ENCODE data around the gene RC3H1.
A peak's percentile ranks its signal among the peaks of the same experiment; 100 is the strongest.
"Not testable (repeated sequence)": the region's sequence is repeated elsewhere in the genome, so short reads cannot be mapped to it uniquely, and the experiment has no call there.

The RC3H1 gene, protein sequence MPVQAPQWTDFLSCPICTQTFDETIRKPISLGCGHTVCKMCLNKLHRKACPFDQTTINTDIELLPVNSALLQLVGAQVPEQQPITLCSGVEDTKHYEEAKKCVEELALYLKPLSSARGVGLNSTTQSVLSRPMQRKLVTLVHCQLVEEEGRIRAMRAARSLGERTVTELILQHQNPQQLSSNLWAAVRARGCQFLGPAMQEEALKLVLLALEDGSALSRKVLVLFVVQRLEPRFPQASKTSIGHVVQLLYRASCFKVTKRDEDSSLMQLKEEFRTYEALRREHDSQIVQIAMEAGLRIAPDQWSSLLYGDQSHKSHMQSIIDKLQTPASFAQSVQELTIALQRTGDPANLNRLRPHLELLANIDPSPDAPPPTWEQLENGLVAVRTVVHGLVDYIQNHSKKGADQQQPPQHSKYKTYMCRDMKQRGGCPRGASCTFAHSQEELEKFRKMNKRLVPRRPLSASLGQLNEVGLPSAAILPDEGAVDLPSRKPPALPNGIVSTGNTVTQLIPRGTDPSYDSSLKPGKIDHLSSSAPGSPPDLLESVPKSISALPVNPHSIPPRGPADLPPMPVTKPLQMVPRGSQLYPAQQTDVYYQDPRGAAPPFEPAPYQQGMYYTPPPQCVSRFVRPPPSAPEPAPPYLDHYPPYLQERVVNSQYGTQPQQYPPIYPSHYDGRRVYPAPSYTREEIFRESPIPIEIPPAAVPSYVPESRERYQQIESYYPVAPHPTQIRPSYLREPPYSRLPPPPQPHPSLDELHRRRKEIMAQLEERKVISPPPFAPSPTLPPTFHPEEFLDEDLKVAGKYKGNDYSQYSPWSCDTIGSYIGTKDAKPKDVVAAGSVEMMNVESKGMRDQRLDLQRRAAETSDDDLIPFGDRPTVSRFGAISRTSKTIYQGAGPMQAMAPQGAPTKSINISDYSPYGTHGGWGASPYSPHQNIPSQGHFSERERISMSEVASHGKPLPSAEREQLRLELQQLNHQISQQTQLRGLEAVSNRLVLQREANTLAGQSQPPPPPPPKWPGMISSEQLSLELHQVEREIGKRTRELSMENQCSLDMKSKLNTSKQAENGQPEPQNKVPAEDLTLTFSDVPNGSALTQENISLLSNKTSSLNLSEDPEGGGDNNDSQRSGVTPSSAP

DNA sequence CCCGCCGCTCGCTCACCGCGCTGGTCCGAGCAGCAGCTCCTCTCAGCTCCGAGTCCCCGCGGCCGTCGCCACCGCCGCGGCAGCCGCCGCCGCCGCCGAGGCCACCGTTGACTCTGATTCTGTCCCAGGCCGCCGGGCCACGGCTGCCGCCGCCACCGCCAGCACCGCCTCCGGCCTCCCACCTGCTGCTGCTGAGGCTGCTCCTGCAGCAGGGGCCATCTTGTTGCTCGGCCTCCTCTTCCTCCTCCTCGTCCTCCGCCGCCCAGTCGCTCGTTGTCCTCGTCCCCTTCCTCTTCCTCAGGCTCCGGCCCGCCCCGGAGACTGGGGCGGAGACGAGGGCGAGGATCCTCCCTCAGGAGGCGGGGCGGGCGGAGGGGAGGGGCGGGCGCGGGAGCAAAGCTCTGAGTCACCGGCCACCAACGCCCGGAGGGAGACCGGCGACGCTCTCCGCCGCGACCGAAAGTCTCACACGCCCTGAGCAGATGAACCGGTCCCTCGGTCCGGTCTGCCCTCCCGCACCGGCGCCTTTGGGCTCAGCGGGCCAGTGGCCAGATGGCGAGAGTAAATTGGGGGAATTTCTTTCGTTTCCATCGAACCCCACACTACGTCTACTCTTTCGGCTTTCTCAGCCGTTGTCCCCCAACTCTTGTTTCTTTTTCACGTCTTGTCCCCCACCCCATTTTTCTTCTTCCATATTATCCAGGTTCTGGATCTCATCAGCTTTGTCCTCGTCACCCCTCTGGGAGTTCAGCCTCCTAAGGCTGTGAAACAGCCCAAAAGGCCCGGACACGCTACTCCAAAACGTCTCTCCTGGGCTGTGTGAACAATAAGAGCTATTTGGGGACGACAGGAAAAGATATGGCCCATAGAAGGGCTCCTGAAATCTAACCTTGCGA is at the start of gene RC3H1:
Gene RC3H1 (minus strand): TSS at position 278 of the 896 bp plus-strand sequence. CDS start 29,372 bp downstream, outside the sequence.
- DNase-seq (ENCODE audit: extremely low read depth in 1 of 2, low read depth in 1 of 2), result peak; percentile 71 to 80

DNA sequence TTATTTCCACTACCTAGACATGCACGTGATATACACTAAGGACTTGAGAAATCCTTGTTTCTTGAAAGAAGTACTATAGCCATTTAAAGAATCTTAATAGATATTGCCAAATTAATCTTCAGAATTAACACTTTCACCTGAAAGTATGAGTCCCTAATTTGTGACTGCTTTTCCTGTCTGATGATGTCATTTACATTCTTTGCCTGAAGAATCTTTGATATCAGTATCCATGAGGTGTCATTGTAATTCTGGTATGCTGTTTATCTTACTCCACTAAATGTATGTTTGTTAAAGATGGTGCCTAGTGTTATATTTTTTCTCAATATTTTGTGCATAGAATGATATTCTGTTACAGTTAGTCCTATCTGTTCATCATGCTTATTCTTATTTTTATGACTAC is 48.5 kb upstream of the RC3H1 start:
- no peak for DNase-seq (ENCODE audit: extremely low read depth in 1 of 2, low read depth in 1 of 2)

DNA sequence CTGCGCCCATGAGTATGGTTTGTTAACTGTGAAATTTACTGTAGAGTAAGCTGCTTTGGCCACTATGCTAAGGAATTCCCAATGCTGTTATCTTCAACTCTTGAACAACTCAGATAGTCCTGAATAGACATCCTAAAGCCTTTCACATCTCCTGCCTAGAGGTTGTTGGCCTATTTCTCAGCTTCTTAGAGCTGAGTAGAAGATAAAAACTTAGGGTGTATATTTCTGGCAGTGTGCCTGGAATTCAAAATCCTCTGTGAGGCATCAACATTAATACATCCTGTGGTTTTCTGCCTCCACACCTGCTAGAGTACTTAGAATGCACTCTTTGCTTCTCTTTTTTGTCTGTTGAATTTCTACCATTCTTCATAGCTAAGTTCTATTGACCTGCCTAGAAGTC is 45.8 kb upstream of the RC3H1 start:
- no peak for DNase-seq (ENCODE audit: extremely low read depth in 1 of 2, low read depth in 1 of 2)

DNA sequence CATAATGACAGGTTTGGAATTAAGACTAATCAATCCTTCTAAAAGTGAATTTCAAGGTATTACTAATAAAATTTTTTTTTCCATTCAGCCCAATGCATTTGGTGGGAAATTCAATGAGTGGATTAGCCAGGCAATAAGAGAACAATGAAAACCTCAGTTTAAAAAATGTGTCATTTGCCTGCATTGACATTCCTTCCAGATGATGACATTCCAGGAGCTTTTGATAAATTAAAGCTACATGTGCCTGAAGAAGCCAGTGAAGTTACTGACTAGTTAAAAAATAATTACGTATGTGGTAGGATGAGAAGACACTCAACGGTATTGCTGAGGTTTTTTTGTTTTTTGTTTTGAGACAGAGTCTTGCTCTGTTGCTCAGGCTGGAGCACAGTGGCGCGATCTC is 37.9 kb upstream of the RC3H1 start:
- no peak for DNase-seq (ENCODE audit: extremely low read depth in 1 of 2, low read depth in 1 of 2)

DNA sequence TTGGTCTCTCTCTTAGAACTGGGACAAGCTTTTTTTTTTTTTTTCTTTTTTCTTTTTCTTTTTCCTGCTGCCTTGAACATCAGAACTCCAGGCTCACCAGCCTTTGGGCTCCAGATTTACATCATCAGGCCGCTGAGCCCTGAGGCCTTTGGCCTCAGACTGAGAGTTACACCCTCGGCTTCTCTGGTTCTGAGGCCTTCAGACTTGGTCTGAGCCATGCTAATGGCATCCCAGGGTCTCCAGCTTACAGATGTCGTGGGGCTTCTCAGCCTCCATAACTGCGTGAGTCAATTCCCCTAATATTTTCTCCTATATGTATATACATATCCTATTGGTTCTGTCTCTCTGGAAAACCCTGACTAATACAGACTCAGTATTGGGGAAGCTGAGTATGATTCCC is 36.5 kb upstream of the RC3H1 start:
- DNase-seq (ENCODE audit: extremely low read depth in 1 of 2, low read depth in 1 of 2), result no peak

DNA sequence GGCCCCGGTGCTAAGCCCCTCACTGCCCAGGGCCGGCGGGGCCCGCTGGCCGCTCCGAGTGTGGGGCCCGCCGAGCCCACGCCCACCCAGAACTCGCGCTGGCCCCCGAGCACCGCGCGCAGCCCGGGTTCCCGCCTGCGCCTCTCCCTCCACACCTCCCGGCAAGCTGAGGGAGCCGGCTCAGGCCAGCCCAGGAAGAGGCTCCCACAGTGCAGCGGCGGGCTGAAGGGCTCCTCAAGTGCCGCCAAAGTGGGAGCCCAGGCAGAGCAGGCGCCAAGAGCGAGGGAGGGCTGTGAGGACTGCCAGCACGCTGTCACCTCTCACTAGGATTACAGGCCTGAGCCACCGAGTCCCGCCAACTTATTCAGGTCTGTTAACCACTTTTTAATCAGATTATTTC is 34.5 kb upstream of the RC3H1 start:
- not testable (repeated sequence) for DNase-seq (ENCODE audit: extremely low read depth in 1 of 2, low read depth in 1 of 2)

DNA sequence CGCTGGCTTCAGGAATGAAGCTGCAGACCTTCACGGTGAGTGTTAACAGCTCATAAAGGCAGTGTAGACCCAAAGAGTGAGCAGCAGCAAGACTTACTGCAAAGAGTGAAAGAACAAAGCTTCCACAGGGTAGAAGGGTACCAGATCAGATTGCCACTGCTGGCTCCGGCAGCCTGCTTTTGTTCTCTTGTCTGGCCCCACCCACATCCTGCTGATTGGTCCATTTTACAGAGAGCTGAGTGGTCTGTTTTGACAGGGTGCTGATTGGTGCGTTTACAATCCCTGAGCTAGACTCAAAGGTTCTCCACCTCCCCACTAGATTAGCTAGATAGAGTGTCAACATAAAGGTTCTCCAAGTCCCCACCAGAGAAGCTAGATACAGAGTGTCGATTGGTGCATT is 33.6 kb upstream of the RC3H1 start:
- DNase-seq (ENCODE audit: extremely low read depth in 1 of 2, low read depth in 1 of 2), result not testable (repeated sequence)

DNA sequence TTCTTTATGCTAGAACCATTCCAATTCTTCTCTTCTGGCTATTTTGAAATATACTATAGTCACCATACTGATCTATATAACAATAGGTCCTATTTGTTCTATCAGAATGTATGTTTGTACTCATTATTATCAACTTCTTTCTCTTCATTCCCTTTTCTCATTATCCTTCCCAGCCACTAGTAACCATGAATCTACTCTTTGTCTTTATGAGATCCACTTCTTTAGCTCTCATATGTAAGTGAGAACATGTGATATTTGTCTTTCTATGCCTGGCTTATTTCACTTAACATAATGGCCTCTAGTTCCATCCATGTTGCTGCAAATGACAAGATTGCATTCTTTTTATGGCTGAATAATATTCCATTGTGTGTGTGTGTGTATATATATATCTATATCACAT is 31.7 kb upstream of the RC3H1 start:
- DNase-seq (ENCODE audit: extremely low read depth in 1 of 2, low read depth in 1 of 2), result no peak

DNA sequence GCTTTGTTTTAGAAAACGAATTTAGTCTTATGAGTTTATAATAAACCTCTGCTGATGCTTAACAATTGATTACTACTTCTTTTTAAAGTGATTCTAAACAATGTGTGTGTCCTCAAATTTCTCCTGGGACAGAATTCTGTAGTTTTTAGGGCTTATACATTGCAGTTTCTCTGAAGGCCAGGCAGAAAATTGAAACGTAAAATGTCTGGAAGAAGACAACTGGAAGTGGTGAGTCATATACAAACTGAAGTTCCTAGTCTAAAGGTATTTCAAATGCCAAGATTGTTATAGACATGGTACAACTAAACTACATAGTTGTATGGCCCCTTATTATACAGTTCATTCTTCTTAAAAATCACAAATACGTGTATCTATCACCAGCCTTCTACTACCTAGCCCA is 30.5 kb upstream of the RC3H1 start:
- DNase-seq (ENCODE audit: extremely low read depth in 1 of 2, low read depth in 1 of 2), result no peak

DNA sequence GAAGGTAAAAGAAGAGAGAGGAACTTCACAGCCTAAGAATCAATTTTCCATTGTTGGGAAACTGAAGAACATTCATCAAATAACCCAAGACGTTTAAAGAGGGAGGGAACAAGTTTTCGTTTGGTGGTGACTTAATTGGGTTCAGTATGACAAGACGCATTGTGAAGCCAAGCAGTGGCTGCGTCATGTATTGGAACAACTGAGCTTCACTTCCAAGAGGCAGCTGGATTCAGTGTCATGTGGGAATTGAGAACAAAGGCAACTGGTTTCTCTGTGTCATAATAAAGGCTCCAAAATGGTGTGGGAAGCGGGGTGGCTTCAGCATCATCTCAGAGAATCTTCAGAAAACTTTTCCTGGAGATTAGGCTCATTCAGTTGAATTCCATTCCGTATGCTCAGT is 29.8 kb upstream of the RC3H1 start:
- no peak for DNase-seq (ENCODE audit: extremely low read depth in 1 of 2, low read depth in 1 of 2)

DNA sequence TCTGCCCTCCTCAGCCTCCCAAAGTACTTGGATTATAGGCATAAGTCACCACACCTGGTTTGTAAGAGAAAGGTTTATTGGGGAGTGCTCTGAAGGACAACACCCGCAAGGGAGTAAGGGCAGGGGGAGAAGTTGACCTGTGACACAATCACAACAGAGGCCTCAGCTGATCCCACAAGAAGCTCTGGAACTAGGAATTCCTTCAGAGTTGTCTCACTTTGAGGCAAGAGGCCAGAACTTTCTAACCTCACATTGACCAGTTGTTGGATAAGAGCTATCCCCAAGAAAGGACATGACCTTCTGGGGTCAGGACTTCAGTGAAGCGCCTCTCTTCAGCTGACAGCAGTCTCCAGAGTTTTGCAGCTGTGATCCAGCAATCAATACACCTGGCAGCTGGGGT is 27.4 kb upstream of the RC3H1 start:
- no peak for DNase-seq (ENCODE audit: extremely low read depth in 1 of 2, low read depth in 1 of 2)

DNA sequence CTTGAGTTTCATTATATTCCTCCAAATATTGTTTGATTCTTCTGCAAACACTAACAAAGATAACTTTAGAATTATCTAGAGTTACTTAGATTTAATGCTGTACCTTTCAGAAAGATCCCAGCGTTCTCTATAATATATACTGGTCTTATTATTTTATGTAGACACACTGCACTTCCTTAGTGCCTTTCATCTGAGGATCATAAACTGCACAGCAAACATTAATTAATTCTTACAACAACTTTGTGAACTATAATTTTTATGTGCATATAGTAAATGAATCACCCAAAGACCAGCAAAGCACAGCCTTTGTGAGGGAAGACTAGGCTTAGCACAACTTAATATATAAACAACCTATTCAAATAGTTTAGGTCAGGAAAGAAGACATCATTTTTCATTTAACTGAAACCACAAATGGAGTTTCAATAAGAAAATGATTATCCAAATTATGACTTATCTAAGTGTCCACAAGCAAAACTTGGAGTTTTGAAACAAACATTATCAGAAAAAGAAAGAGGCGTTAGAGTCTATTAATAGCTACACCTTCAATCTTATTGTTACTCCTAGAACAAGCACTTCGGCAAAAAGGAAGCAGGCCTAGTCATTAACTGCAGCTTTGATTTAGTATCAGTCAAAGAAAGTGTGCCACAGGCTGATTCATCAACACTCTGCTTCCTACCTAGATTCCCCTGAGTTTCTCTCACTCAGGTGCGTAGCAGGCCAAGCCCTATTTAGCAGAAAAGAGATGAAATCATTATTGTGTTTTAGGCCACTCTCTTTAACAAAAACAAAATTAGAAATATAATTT is 22.5 kb upstream of the RC3H1 start:
- DNase-seq (ENCODE audit: extremely low read depth in 1 of 2, low read depth in 1 of 2), result no peak

DNA sequence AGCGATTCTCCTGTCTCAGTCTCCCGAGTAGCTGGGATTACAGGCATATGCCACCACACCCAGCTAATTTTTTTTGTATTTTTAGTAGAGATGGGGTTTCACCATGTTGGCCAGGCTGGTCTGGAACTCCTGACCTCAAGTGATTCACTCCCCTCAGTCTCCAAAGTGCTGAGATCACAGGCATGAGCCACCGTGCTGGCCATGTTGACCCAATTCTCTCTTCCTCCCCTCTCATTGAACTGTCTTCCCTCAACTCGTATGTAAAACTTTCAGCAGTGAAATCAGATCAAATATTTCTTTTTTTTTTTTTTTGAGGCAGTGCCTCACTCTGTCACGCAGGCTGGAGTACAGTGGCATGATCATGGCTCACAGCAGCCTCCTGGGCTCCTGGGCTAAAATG is 20.4 kb upstream of the RC3H1 start:
- not testable (repeated sequence) for DNase-seq (ENCODE audit: extremely low read depth in 1 of 2, low read depth in 1 of 2)

DNA sequence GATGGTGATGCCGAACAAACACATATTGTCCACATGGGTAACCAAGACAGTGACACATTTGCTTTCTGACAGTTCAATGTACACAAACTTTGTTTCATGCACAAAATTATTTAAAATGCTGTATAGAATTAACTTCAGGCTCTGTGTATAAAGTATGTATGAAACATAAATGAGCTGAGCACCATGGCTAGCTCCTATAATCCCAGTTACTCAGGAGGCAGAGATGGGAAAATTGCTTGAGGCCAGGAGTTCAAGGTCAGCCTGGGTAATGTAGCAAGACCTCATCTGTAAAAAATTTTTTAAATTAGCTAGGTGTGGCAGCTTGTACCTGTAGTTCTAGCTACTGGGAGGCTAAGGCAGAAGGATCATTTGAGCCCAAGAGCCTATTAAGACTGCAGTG is 19.2 kb upstream of the RC3H1 start:
- DNase-seq (ENCODE audit: extremely low read depth in 1 of 2, low read depth in 1 of 2), result no peak

DNA sequence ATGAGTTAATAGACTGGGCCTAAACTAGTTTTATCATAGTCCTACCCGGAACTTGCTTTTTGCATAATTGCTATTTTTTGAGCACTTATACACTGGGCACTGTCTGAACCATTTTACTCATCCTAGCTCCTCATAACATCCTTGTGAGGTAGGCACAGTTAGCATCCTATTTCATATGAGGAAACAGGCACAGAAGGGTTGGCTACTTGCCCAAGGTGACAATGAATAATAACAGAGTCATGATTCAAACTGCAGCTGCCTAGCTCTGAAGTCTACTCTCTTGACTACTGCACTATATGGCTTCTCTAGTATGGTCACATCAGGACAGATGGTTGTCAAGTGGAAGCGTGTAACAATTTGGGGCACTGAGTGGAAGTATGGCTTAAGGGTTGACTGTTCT is 18.2 kb upstream of the RC3H1 start:
- no peak for DNase-seq (ENCODE audit: extremely low read depth in 1 of 2, low read depth in 1 of 2)

DNA sequence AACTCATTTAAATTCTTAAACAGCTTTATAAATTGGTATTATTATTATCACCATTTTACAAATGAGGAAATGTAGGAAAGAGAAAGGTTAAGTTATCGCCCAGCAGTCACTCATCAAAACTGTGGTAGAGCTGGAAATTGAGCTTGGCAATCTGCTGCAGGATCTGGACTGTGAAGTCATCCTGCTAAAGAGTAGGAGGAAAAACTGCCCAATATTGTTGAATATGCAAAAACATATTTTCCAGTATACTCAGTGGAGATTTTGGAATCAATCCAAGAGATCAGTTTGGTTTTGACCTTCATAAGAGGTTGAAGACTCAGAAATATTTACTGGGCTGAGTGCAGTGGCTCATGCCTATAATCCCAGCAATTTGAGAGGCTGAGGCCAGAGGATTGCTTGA is 16.9 kb upstream of the RC3H1 start:
- no peak for DNase-seq (ENCODE audit: extremely low read depth in 1 of 2, low read depth in 1 of 2)

DNA sequence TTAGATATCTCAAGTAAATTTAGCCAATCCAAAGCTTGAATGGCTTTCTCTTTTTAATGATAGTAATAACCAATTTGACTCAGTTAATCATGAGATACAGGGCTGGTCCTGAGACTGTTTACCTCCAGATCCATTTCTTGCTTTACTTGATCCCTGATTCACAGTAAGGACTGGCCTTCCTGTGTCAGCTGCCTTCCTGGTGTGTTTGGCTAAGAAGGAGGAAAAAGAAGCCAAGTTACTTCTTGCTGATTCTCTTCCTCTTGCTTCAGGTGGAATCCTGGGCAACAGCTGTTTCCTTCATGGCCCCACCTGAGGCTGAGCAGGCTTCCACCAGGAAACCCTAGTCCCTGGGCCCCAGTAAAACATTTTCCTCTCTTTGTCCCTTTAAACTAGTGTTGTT is 14.6 kb upstream of the RC3H1 start:
- no peak for DNase-seq (ENCODE audit: extremely low read depth in 1 of 2, low read depth in 1 of 2)

DNA sequence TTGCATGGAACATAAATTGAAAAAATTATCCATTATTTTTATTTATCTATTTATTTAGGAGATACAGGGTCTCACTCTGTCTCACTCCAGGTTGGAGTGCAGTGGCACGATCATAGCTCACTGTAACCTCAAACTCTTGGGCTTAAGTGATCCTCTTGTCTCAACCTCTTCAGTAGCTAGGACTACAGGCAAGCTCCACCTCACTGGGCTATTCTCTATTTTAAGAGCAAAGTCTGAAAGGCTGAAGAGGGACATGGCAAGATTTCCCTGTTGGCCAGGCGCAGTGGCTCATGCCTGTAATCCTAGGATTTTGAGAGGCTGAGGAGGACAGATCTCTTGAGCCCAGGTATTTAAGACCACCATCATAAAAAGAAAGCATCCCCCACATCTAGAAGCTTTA is 14.0 kb upstream of the RC3H1 start:
- DNase-seq (ENCODE audit: extremely low read depth in 1 of 2, low read depth in 1 of 2), result no peak

DNA sequence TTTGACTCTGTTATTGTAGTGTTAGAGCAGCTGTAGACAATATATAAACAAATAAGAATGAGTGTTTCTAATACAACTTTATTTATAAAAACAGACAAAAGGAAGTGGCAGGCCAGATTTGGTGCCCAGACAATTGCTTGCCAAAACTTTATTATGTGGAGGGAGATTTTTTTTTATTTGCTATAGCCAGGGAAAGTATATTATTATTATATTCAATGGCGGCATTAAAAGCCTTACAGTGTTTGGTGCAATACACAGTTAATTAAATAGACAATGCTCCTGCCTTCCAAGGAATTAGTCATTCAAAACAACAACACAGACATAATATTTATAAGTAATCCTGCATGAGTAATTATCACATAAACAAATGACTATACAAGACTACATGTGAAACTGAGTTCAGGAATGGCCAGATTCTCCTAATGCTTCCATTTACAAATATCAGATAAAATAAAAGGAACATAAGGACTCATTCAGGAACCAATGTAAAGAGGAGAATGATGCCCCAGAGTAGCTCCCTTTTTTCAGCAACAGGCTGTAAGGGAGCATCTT is 10.6 kb upstream of the RC3H1 start:
- no peak for DNase-seq (ENCODE audit: extremely low read depth in 1 of 2, low read depth in 1 of 2)
